CD4-positive, CD25-positive, alpha-beta regulatory T cell (primary cell): Measurements from ENCODE around the gene CLDN7. TPM values are rescaled to one million over a fixed set of nuclear protein-coding genes. Genes with fewer than 3 reads are reported as not detected.

Experiments used
- ATAC-seq, 2 donors: fragments of 150-1000 bp; cut with Tn5 transposase; one replicate each; pipeline ENCODE4 v1.10.0; 2021; ENCODE audit warnings: low read depth in 2 of 2, moderate number of reproducible peaks in 2 of 2, moderate library complexity in 1 of 2
- DNase-seq, 3 donors: peaks; one replicate each; pipeline versions ENCODE4 v3.0.0 to v3.0.0-alpha.2; 2012 to 2022; ENCODE audit warnings: mixed read lengths in 1 of 3
- H3K27ac ChIP-seq: one replicate; pipeline ENCODE4 v1.7.0; 2013; ENCODE audit warnings: mild to moderate bottlenecking, low read length; ENCODE audit not compliant: insufficient read depth, poor library complexity, severe bottlenecking
- H3K27me3 ChIP-seq: one replicate; pipeline ENCODE4 v1.7.0; 2013; ENCODE audit warnings: low read length; ENCODE audit not compliant: control insufficient read depth, insufficient read depth
- H3K36me3 ChIP-seq: one replicate; pipeline ENCODE4 v1.7.0; 2013; ENCODE audit warnings: mild to moderate bottlenecking, low read length, moderate library complexity; ENCODE audit not compliant: control insufficient read depth, insufficient read depth
- H3K4me1 ChIP-seq: 2 replicates; pipeline ENCODE4 v1.7.0; 2013; ENCODE audit warnings: mild to moderate bottlenecking, low read length; ENCODE audit not compliant: insufficient read depth, control insufficient read depth, poor library complexity, severe bottlenecking
- H3K4me3 ChIP-seq: one replicate; pipeline ENCODE4 v1.7.0; 2013; ENCODE audit warnings: low read depth, mild to moderate bottlenecking, low read length, moderate library complexity
- H3K9me3 ChIP-seq, 2 experiments: 1 replicate in 1 of 2; 2 replicates in 1 of 2; pipeline ENCODE4 v1.7.0; 2013; ENCODE audit warnings: low read length in 2 of 2, mild to moderate bottlenecking in 1 of 2, moderate library complexity in 1 of 2; ENCODE audit not compliant: control insufficient read depth in 2 of 2
- H3K27ac Mint-ChIP-seq, 3 donors: one replicate each; pipeline ENCODE4 v1.8.0; 2020 to 2022; ENCODE audit warnings: mild to moderate bottlenecking in 3 of 3, mixed read lengths in 3 of 3, moderate library complexity in 2 of 3
- H3K27me3 Mint-ChIP-seq: one replicate; pipeline ENCODE4 v1.8.0; 2022; ENCODE audit warnings: mild to moderate bottlenecking, mixed read lengths
- H3K36me3 Mint-ChIP-seq: one replicate; pipeline ENCODE4 v1.8.0; 2020; ENCODE audit warnings: mixed read lengths
- H3K4me1 Mint-ChIP-seq, 4 donors: one replicate each; pipeline ENCODE4 v1.8.0; 2020 to 2022; ENCODE audit warnings: mixed read lengths in 4 of 4, mild to moderate bottlenecking in 1 of 4
- H3K4me3 Mint-ChIP-seq, 4 donors: one replicate each; pipeline ENCODE4 v1.8.0; 2020 to 2022; ENCODE audit warnings: mild to moderate bottlenecking in 4 of 4, mixed read lengths in 4 of 4, moderate library complexity in 3 of 4
- H3K9me3 Mint-ChIP-seq, 7 donors: one replicate each; pipeline ENCODE4 v1.8.0; 2020 to 2022; ENCODE audit warnings: mixed read lengths in 7 of 7, mild to moderate bottlenecking in 3 of 7, moderate library complexity in 2 of 7
- polyA plus RNA-seq, 4 donors: library from polyadenylated mRNA; unstranded; fragments of 300-500 nt; fragmentation: Illumina TruSeq; gene quantifications; one replicate each; pipeline ENCODE4 v1.2.3, GENCODE V29; 2021
- total RNA-seq: library from RNA; stranded (reverse); gene quantifications from one replicate; pipeline ENCODE4 v1.2.3, GENCODE V29; 2022

CLDN7 gene
- total and polyA plus RNA-seq, 5 donors from 2014 or later = 0.55 to 2.0 (median 1.3) TPM; not detected in 1

DNA sequence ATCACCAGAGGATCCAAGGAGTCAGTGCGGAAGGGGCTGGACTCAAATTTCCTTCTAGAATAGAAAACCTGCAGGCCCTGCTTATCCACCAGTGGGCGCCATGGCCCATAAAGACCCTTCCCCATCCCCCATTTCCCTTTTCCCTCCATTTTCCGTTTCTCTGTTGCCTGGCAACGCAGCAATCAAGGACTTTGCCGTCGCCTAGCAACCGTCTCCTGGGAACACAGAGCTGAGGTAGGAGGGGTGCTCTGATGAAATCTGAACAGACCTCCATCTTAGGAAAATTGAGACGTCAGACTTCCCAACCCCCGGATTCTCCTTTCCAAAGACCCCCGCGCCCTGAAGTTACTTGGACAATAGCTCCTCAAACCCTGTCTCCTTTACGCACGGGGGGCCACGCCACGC, 48.4 kb downstream of the CLDN7 start:
- DNase-seq (peak in 1 of 3 donors; percentile 73), ATAC-seq (peak in 1 of 2 donors; percentile 0)
- Mint-ChIP-seq H3K36me3 (no peaks in the 10 kb centered on the region), H3K4me1 (peaks cover 0 to 58% (median 24%) of the 10 kb centered on the region in 4 donors), H3K27ac (peak overlapping the region; percentile 92 to 99 (median 99)), H3K9me3 (no peaks in the 10 kb centered on the region), H3K4me3 (peak overlapping the region; percentile 85 to 96 (median 90)), H3K27me3 (peaks cover 28% of the 10 kb centered on the region)
- H3K27ac ChIP-seq = peak overlapping the region; percentile 97
- no peaks in the 10 kb centered on the region for H3K9me3 ChIP-seq
- H3K36me3 ChIP-seq = no peaks in the 10 kb centered on the region
- H3K4me3 ChIP-seq = peak overlapping the region; percentile 76
- H3K27me3 ChIP-seq = no peaks in the 10 kb centered on the region
- peaks cover 40% of the 10 kb centered on the region for H3K4me1 ChIP-seq

DNA sequence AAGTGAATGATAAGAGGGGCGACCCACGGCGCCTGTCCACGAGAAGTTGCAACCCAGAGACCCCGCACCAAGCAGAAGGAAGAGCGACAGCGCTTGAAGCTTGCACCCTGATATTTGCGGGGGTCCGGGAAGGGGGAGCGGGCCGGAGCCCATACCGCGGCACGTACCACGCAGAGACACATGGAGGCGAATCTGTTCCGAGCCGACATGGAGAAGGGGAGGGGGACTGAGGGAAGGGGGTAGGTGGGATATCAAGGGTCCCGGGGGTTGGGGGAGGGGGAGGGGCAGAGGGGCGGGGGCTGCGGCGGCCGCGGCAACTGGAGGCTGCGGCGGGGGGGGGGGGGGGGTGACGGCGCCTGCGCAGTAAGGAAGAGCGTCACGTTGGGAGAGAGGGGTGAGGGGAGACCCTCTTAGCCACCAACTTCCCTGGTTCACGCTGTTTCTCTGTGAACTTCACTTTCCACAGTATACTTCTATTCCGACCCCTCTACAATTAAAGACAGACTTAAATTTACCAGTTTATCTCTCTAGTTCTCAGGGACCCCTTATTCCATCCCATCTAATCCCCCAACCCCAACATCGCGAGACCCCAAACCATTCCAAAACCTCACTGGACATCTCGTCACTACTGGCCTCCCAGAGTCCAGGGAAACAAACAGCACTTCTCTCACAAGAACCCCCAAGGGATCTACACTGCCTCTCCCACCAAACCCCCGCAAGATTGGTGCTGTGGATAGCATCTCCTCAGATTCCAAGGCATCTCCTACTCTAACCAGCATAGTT, 50.6 kb downstream of the CLDN7 start:
- H3K4me3 ChIP-seq = no peak overlapping the region
- H3K27ac ChIP-seq = no peak overlapping the region
- no peaks in the 10 kb centered on the region for H3K9me3 ChIP-seq
- H3K4me1 ChIP-seq = peaks cover 28% of the 10 kb centered on the region
- peaks cover 0 to 44% (median 23%) of the 10 kb centered on the region in 4 donors for H3K4me1 Mint-ChIP-seq
- no peaks in the 10 kb centered on the region for H3K36me3 ChIP-seq
- DNase-seq (no peak), ATAC-seq (no peak)
- no peaks in the 10 kb centered on the region for H3K27me3 ChIP-seq
- peak overlapping the region in 2 of 3 donors; percentile 8 to 74 for H3K27ac Mint-ChIP-seq
- peaks cover 28% of the 10 kb centered on the region for H3K27me3 Mint-ChIP-seq
- no peaks in the 10 kb centered on the region for H3K36me3 Mint-ChIP-seq
- H3K4me3 Mint-ChIP-seq = peak overlapping the region in 3 of 4 donors; percentile 61 to 86 (median 62)
- peaks cover 0 to 1% (median 0%) of the 10 kb centered on the region in 7 donors for H3K9me3 Mint-ChIP-seq

Other genes with a start within 250 kb of the CLDN7 start
Only the 30 nearest of the 35 such genes appear.
- gene SLC16A11, start 218.4 kb downstream of the CLDN7 start, total RNA-seq = 0.39 TPM
- gene SLC16A11, start 218.4 kb downstream of the CLDN7 start, polyA plus RNA-seq = 1 to 10 TPM in 1 of 4 donors, under 1 TPM in 2, not detected in 1; 0.30 to 1.2 (median 0.67) TPM
- not detected for gene CLEC10A, start 182.2 kb downstream of the CLDN7 start, total RNA-seq
- gene CLEC10A, start 182.2 kb downstream of the CLDN7 start, polyA plus RNA-seq = not detected
- not detected for gene ASGR2, start 147.7 kb downstream of the CLDN7 start, total RNA-seq
- not detected for gene ASGR2, start 147.7 kb downstream of the CLDN7 start, polyA plus RNA-seq
- not detected for gene ASGR1, start 83.1 kb downstream of the CLDN7 start, total RNA-seq
- gene ASGR1, start 83.1 kb downstream of the CLDN7 start, polyA plus RNA-seq = under 1 TPM in 1 of 4 donors, not detected in 3; 0.24 TPM
- 2.9 TPM for gene DLG4, start 42.6 kb downstream of the CLDN7 start, total RNA-seq
- gene DLG4, start 42.6 kb downstream of the CLDN7 start, polyA plus RNA-seq = under 1 TPM; 0.22 to 0.73 (median 0.42) TPM
- 277 TPM for gene ACADVL, start 42.5 kb downstream of the CLDN7 start, total RNA-seq
- 10 to 100 TPM; 73.6 to 92.3 (median 84.9) TPM for gene ACADVL, start 42.5 kb downstream of the CLDN7 start, polyA plus RNA-seq
- 35.8 TPM for gene DVL2, start 28.0 kb downstream of the CLDN7 start, total RNA-seq
- 10 to 100 TPM; 10.5 to 19.4 (median 15.7) TPM for gene DVL2, start 28.0 kb downstream of the CLDN7 start, polyA plus RNA-seq
- gene PHF23, start 23.0 kb downstream of the CLDN7 start, total RNA-seq = 16.0 TPM
- gene PHF23, start 23.0 kb downstream of the CLDN7 start, polyA plus RNA-seq = 10 to 100 TPM; 17.0 to 24.8 (median 21.2) TPM
- gene GABARAP, start 20.0 kb downstream of the CLDN7 start, total RNA-seq = 227 TPM
- 1,000 to 10,000 TPM in 2 of 4 donors, 100 to 1,000 TPM in 2; 939 to 1,205 (median 986) TPM for gene GABARAP, start 20.0 kb downstream of the CLDN7 start, polyA plus RNA-seq
- 114 TPM for gene CTDNEP1, start 10.7 kb downstream of the CLDN7 start, total RNA-seq
- gene CTDNEP1, start 10.7 kb downstream of the CLDN7 start, polyA plus RNA-seq = 10 to 100 TPM; 33.0 to 40.7 (median 38.8) TPM
- 31.6 TPM for gene ELP5, start 10.3 kb downstream of the CLDN7 start, total RNA-seq
- 10 to 100 TPM; 54.5 to 74.0 (median 59.0) TPM for gene ELP5, start 10.3 kb downstream of the CLDN7 start, polyA plus RNA-seq
- not detected for gene SLC2A4, start 19.2 kb upstream of the CLDN7 start, total RNA-seq
- gene SLC2A4, start 19.2 kb upstream of the CLDN7 start, polyA plus RNA-seq = not detected
- gene YBX2, start 32.2 kb upstream of the CLDN7 start, total RNA-seq = not detected
- gene YBX2, start 32.2 kb upstream of the CLDN7 start, polyA plus RNA-seq = not detected
- 485 TPM for gene EIF5A, start 45.1 kb upstream of the CLDN7 start, total RNA-seq
- 100 to 1,000 TPM; 210 to 631 (median 398) TPM for gene EIF5A, start 45.1 kb upstream of the CLDN7 start, polyA plus RNA-seq
- gene GPS2, start 52.9 kb upstream of the CLDN7 start, total RNA-seq = 129 TPM
- gene GPS2, start 52.9 kb upstream of the CLDN7 start, polyA plus RNA-seq = 100 to 1,000 TPM in 2 of 4 donors, 10 to 100 TPM in 2; 79.3 to 107 (median 96.5) TPM
- gene NEURL4, start 66.9 kb upstream of the CLDN7 start, total RNA-seq = 39.5 TPM
- 1 to 10 TPM in 2 of 4 donors, under 1 TPM in 2; 0.27 to 1.2 (median 0.83) TPM for gene NEURL4, start 66.9 kb upstream of the CLDN7 start, polyA plus RNA-seq
- gene ACAP1, start 74.1 kb upstream of the CLDN7 start, total RNA-seq = 723 TPM
- gene ACAP1, start 74.1 kb upstream of the CLDN7 start, polyA plus RNA-seq = 100 to 1,000 TPM; 194 to 259 (median 213) TPM
- 1.3 TPM for gene KCTD11, start 89.7 kb upstream of the CLDN7 start, total RNA-seq
- gene KCTD11, start 89.7 kb upstream of the CLDN7 start, polyA plus RNA-seq = 1 to 10 TPM; 2.6 to 4.0 (median 2.9) TPM
- gene TMEM95, start 92.7 kb upstream of the CLDN7 start, total RNA-seq = not detected
- gene TMEM95, start 92.7 kb upstream of the CLDN7 start, polyA plus RNA-seq = not detected
- 4.8 TPM for gene TNK1, start 118.6 kb upstream of the CLDN7 start, total RNA-seq
- gene TNK1, start 118.6 kb upstream of the CLDN7 start, polyA plus RNA-seq = 1 to 10 TPM in 3 of 4 donors, under 1 TPM in 1; 0.42 to 3.8 (median 1.4) TPM
- gene PLSCR3, start 132.0 kb upstream of the CLDN7 start, total RNA-seq = 113 TPM
- gene PLSCR3, start 132.0 kb upstream of the CLDN7 start, polyA plus RNA-seq = 100 to 1,000 TPM; 148 to 174 (median 153) TPM
- gene TMEM256, start 141.6 kb upstream of the CLDN7 start, total RNA-seq = 23.0 TPM
- 10 to 100 TPM; 64.9 to 80.9 (median 66.7) TPM for gene TMEM256, start 141.6 kb upstream of the CLDN7 start, polyA plus RNA-seq
- gene NLGN2, start 145.4 kb upstream of the CLDN7 start, total RNA-seq = 3.6 TPM
- gene NLGN2, start 145.4 kb upstream of the CLDN7 start, polyA plus RNA-seq = not detected
- not detected for gene SPEM1, start 157.8 kb upstream of the CLDN7 start, total RNA-seq
- gene SPEM1, start 157.8 kb upstream of the CLDN7 start, polyA plus RNA-seq = not detected
- not detected for gene SPEM2, start 163.1 kb upstream of the CLDN7 start, total RNA-seq
- not detected for gene SPEM2, start 163.1 kb upstream of the CLDN7 start, polyA plus RNA-seq
- not detected for gene SPEM3, start 166.4 kb upstream of the CLDN7 start, total RNA-seq
- not detected for gene SPEM3, start 166.4 kb upstream of the CLDN7 start, polyA plus RNA-seq
- gene TMEM102, start 173.0 kb upstream of the CLDN7 start, total RNA-seq = 16.8 TPM
- 10 to 100 TPM; 22.3 to 28.4 (median 24.2) TPM for gene TMEM102, start 173.0 kb upstream of the CLDN7 start, polyA plus RNA-seq
- 3.3 TPM for gene FGF11, start 177.0 kb upstream of the CLDN7 start, total RNA-seq
- under 1 TPM in 3 of 4 donors, not detected in 1; 0.07 to 0.27 (median 0.18) TPM for gene FGF11, start 177.0 kb upstream of the CLDN7 start, polyA plus RNA-seq
- gene CHRNB1, start 182.6 kb upstream of the CLDN7 start, total RNA-seq = 7.6 TPM
- 10 to 100 TPM; 18.0 to 28.7 (median 27.0) TPM for gene CHRNB1, start 182.6 kb upstream of the CLDN7 start, polyA plus RNA-seq
- 53.5 TPM for gene ZBTB4, start 217.2 kb upstream of the CLDN7 start, total RNA-seq
- gene ZBTB4, start 217.2 kb upstream of the CLDN7 start, polyA plus RNA-seq = 10 to 100 TPM in 3 of 4 donors, 1 to 10 TPM in 1; 8.3 to 14.0 (median 11.0) TPM